Activated CD8-positive, alpha-beta memory T cell treated with anti-CD3 and anti-CD28 coated beads, Interleukin-2, amount 50 U/mL, for 1 hour (primary cell): ENCODE results near the gene CSF2.

Experiments used
- DNase-seq: peaks from one replicate; pipeline ENCODE4 v3.0.0-alpha.2; 2020; ENCODE audit errors: extremely low read depth

CSF2 gene

DNA sequence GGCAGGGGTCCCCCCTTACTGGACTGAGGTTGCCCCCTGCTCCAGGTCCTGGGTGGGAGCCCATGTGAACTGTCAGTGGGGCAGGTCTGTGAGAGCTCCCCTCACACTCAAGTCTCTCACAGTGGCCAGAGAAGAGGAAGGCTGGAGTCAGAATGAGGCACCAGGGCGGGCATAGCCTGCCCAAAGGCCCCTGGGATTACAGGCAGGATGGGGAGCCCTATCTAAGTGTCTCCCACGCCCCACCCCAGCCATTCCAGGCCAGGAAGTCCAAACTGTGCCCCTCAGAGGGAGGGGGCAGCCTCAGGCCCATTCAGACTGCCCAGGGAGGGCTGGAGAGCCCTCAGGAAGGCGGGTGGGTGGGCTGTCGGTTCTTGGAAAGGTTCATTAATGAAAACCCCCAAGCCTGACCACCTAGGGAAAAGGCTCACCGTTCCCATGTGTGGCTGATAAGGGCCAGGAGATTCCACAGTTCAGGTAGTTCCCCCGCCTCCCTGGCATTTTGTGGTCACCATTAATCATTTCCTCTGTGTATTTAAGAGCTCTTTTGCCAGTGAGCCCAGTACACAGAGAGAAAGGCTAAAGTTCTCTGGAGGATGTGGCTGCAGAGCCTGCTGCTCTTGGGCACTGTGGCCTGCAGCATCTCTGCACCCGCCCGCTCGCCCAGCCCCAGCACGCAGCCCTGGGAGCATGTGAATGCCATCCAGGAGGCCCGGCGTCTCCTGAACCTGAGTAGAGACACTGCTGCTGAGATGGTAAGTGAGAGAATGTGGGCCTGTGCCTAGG lies at the start of gene CSF2:
TSS of gene CSF2 (plus strand) at position 559 of the 783 bp plus-strand sequence. CDS start at position 594, 35 bp downstream.
- no peak for DNase-seq

DNA sequence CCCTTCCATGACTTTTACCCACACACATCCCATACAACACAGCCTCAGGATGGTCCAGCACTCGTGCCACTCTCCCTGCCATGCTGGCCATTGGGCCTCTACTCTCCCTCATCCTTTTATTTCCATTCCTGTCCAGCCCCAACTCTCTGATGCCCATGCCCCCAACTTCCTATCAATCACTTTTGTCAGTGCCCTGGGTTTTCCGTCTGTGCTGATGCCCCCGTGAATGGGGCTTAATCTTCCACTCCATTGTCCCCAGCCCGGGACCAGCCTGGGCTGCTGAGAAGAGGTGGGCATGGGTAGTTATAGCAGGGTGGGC lies 49.5 kb upstream of the CSF2 start:
- DNase-seq: no peak

DNA sequence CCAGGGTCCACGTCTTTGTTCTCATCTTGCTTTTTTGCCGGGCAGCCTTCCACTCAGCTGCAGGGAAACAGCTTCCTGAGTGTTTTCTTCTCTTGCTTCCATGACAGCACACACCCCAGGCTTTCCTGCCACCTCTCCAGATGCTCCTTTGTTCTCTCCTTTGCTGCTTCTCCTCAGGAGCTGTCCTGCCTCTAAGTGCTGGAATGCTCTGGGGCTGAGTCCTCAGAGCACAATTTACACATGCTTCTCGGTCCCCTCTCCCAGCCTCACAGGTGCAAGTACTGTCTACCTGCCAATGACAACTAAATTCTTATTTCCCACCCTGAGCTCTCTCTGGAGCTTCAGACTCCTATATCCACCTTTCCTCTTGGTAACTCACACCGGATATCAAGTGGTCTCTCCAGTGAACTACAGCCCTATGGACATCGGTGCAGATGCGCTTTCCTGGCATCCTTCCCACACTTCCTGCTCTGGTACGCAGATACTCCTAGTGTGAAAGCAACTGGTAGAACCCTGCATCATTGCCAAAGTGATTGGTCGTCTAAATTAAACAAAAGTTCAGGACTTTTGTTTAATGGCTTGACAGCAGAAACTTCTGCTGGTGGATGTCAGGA lies 48.7 kb upstream of the CSF2 start:
- no peak for DNase-seq

DNA sequence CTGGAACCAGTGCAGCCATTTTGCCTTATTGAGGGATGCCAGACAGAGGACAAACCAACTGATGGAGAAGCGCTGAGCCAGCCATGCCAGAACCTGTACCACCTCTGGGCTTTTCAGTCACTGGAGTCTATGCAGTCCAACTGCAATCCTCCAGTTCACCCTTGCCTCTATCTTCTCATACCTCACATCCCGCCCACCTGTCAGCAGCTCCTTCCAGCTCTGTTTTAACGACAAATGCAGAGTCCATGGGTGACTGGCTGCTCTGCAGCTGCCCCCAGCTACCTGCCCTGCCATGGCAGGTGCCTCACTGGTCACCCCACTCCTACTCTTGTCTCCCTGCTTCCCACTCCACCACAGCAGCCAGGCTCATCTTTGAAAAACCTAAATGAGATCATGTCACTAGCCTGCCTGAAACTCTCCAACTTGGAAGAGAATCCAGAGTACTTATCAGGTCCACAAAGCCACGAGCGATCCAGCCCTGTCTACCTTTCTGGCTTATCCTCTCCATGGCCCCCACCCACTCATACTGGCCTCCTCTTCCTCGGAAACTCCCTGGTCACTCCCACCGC lies 48.1 kb upstream of the CSF2 start:
- no peak for DNase-seq

DNA sequence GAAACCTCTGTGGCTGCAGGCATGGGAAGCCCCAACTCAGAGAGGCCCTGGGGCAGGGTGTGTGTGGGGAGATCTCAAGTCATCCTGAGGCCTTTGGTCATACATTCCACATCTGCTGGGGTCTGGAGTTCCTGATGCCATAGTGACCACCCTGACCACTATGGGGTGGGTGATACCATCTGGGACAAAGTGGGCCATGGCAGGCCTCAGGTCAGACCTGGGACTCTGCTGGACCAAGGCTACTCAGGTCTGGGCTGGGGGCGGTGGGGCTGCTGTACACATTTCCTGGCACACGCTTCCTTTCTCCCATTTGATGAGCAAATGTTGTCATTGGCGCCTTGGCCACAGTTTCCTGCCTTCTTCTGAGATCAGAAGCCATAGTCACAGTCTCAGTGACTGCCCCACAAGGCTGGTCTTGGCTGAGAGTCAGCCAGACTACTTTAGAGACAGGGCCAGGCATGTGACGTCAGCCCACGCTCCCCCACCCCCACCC lies 47.0 kb upstream of the CSF2 start:
- DNase-seq: no peak

DNA sequence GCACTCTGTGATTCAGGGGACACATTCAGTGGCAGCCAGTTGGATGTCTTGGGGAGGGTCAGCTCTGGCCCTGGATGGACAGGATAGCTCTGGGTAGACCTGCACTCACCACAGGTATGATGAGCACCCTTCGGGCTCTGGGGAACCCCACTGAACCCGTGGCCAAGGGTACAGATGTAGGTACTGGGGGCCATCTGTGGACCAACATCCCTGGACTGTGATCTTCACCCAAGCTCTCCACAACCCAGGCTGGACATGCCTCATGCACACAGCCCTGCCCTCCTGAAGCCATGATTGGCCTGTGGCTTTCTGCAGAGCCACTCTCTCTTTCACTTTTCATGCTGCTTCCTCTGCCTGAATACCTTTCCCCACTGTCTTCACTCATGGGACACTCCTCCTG lies 46.6 kb upstream of the CSF2 start:
- no peak for DNase-seq

DNA sequence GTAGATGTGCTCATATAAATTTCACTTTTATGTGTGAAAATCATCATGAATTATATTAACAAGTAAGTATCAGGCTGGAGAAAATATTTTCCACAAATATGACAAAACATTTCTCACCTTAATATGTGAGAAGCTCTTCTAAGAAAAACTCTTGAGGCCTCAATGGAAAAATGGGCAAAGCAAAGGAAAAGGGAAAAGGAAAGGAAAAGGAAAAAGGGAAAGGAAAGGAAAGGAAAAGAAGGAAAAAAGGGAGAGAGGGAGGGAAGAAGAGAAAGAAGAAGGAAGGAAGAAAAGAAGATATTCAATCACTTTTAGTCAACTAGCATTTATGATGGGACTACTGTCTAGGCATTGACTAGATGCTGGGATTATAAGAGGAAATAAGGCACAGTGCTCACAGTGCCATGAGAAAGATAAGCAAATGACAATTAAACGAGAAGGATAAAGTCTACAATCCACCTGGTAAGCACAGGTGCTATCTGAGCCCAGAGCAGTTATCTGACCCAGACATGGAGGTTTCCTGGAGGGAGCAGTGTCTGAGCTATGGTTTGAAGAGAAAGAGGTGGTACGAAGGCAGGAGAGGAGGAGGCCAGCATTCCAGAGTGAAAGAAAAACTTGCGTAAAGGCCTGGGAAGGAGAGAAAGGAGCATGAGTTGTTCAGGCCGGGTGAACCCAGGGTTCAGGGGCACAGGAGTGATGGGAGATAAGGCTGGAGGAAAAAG lies 43.8 kb upstream of the CSF2 start:
- DNase-seq: no peak

DNA sequence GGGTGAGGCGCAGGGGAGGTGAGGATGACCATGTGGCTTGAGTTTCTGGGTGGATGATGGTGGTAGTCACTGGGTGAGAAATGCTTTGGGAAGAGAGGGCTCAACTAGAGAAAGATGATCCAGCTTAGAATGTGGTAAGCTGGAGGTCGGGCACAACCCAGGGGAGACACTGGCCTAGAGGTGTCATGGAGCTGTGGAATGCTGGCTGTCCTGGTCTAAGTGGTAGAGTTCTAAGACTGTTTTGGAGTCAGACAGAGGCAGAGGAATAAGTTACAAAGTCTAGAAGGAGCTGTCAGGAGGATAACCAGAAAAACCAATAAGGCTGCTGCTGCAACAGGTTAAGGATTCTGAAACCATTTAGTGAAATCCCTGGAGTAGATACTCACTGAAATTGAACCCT lies 43.0 kb upstream of the CSF2 start:
- no peak for DNase-seq

DNA sequence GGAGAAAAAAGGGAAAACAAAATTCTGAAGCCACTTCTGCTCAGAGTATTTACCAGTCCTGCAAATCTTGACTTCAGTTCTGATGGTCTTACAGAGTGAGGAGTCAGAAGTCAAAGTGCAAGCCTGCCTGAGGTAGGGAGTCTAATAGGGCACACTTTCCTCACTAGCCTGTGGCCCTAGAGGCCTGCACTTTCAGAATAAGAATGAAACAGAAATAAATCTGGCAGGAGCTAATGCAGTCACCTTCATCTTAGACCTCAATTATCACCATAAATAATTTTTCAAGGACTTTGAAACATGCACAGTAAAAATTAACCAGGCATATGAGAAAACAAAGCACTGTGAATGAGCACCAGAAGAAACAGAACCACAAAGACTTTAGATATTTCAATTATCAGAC lies 41.4 kb upstream of the CSF2 start:
- DNase-seq: no peak

DNA sequence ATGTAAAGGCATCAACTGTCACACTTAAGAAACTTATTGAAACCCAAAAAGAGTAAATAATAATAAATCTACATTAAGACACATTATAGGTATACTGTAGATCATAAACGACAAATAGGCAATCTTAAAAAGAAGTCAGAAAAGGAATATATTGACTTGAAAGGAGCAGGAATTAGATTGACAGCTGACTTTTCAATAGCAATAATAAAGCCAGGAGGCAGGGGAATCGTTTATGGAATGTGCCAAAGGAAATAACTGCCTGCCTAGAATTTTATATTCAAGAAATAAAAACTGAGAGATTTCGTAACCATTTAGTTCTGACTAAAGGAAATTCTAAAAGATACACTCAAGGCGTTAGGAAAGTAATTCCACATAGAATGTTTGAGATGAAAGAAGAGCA lies 40.5 kb upstream of the CSF2 start:
- no peak for DNase-seq

DNA sequence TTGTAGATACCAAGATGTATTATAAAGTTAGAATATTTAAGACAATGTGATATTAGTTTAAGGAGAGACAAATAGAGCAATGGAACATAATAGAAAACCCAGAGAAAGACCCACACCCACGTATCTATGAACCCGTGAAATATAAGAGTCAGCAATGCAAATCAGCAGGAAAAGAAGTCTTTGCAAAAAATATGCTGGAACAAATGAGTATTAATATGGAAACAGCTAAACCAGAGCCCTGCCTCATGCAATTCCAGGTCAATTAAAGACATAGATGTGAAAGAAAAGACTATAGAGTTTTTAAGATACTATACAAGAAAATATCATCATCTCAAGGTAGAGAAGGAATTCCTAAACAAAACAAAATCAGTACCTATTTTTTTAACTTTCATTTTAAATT lies 36.2 kb upstream of the CSF2 start:
- no peak for DNase-seq

DNA sequence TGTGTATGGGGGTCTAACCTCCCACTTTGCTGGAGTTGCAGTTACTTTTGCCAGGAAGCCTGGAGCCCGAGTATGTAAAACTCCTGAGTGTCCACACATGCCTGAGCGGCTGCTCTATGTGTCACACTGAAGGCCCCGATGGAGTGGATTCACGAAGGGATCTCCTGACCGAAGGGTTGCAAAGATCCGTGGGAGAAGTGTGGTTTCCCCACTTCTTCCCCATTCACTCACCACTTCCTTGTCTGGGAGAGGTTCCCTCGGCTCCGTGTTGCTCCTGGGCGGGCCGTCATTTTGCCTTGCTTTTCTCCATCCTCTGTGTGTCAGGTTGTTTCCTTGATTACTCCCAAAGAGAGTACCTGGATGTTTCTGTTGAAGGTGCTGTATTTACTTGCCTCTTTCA lies 29.4 kb upstream of the CSF2 start:
- no peak for DNase-seq

DNA sequence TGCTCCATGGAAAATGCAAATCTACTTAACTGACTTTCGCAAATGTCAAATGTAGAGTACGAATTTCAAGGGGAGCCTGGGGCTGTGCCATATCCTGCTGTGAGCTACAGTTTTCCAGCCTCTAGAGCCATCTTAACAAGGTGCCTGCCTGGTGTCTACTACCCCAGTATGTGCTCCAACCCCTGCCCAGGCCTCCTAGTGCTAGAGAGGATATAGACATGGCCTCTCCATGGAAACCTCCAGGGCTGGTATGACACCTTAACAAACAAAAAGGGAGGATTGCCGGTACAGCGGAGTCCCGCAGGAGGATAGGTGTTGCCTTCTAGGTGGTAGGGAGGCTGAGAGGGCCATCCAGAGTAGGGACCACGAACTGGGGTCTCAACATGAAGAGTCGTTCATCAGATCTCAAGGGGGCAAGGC lies 26.7 kb upstream of the CSF2 start:
- no peak for DNase-seq

DNA sequence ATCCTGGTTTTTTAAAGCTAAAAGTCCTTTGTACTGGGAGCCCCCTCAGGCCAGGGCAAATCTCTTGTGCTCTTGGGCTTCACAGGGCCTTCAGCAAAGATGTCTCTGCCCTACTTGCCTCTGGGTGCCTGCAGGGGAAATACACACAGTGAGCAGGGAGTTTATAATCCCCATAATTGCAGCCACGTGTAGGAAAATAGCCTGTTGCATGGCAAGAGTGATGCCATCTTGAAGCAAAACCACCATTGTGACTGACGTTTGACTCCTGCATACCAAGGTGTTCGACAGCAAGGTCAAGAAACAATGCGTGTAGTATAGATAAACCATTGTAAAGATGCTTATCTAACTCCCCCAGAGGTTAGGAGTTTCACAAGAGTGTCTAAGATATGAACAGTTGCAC lies 24.5 kb upstream of the CSF2 start:
- DNase-seq: no peak

DNA sequence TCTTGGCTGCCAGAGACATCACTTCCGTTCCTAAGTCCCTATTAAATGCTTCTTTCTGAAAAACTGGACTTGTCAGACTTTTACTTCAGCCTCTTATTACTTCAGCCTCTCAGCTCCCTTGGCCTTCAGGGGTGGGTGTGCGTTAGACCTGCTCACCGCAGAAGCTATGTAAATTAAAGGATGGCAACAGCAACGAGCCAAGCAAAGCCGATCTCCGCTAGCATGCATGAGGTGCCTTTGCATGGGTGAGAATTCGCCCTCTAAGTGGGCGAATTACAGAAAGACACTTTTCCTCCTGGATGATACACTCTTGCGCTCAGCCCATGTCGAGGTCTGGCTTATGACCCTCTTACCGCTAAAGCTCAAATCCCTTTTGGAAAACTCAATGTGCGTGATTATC lies 24.0 kb upstream of the CSF2 start:
- DNase-seq: no peak

DNA sequence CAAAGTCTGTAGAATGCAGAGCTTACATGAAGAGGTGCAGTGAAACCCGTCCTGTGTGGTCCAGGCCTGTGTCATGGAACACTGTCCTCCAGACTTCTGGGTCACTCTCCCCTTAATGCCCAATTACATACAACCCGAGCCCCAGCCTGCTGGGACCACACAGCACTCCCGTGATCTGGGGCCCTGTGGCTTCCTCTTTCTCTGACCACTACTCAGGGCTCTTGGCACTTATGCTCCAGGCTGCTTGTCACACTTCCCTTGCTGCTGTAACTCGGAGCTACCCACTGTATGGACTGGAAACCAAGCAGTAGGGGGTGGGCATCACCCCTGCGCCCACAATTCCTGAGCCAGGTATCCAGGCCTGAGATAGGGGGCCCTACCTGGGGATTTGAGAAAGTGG lies 23.5 kb upstream of the CSF2 start:
- no peak for DNase-seq

DNA sequence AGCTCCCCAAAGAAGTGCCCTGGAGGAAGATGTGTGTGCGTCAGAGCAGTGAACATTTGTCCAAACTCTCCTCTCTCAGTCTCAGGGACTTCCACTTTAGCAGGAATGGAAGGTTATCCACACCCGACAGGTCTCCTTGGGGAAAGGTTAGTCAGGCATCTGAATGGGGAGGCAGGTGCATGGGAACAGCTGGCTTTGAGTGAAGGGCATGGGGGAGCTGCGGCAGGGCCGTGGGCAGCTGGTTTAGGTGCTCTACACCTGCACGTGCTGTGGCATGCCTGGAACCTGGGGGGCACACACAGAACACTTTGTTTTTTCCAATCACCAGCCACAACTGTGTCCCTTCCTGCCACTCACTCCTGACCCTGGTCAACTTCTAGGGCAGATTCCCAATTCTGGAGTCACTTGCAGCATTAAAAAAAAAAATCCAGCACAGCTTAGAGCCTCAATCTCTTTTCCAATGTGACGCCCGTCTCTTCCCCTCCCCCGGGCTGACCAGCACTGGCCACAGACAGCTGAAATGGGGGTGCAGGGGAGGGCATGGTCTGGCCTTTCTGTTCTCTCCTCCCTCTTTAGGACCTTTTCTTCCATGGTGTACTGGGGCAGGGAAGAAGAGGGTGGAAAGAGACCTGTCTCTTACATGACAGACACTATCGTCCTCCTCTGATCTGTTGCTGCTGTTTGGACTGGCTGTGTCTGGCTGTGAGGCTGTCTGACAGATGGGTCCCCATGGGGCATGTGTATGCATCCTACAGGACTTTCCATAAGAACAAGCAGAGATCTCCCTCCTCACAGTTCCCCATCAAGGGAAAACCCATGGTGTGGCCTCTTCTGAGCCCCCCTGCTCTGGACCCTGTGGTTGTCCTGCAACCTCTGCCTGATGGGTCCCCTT lies 22.7 kb upstream of the CSF2 start:
- no peak for DNase-seq

DNA sequence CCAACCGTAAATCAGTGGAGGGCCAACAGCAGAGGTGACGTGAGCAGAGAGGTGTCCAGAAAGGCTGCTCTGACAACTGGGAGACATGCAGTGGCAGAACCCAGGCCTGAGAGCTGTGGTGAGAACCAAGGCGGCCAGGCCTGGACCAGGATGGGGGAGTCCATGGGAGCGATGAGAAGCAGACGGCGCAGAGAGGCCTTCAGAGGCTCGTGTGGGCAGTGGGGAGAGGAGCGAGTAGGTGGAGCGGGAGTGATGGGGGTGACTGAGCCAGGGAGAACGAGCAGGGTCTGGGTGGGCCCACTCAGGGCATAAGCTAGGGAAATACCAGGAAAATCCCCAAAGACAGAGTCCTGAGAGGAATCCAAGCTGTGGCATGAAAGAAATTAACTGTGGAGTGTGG lies 21.1 kb upstream of the CSF2 start:
- DNase-seq: no peak

DNA sequence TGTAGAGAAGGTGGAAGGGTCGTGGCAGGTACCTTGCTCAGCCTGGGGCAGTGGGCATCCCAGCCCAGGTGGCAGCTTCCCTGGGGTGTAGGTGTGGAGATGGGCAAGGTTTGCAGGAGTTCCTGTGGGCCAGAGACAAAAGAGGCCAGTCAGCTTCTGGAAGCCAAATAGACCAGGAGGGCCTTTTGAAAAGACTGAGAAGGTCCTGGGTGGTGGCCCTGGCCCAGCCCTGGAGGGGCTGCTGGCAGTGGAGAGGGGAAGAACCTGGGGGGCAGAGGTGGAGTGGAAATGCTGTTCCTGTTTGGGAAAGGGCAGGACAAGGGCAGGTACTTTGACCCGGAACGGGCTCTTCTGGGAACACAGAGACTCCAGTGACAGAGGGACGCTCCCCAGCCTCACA lies 20.1 kb upstream of the CSF2 start:
- no peak for DNase-seq

DNA sequence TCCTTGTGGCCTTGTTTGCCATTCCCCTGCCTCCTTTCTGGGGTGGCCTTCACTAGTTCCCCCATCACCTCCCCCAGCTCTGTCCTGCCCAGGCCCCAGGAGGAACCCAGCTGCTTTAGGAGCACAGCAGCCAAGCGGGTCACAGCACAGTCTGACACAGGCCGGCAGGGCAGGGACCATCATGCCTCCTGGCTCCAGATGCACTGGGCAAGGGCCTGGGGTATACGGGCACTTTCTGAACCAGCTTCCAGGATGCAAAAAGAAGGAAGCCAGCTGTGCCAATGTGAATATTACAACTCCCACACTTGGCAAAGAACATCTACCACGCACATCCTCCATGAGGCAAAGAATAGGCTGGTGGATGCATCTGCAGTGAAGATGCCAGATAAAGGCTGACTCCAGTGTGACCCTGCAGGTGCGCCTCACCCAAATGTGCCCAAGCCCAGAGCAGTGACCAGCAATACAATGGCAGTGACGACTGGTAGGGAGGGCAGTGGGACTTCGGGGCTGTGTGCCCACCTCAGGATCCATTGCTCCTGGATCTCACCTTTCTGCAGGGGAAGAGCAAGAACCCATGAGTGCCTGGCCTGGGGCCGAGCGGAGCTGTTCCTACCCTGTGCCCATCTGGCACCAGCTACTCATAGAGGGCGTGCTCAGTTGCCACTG lies 19.4 kb upstream of the CSF2 start:
- DNase-seq: no peak
